SH-SY5Y (cell line): ENCODE measurements around the gene NPAS2.

Experiments
- GATA2 ChIP-seq: IDR thresholded peaks from 2 replicates; pipeline ENCODE4 v1.6.1; 2011; ENCODE audit warnings: mild to moderate bottlenecking, low read depth, low read length
- GATA3 ChIP-seq: IDR thresholded peaks from 2 replicates; pipeline ENCODE4 v1.6.1; 2011; ENCODE audit warnings: low read depth, mild to moderate bottlenecking, low read length, moderate library complexity

- TF ChIP-seq GATA2 (no peak), GATA3 (no peak)
These were observed 104.8 kb downstream of the NPAS2 start for GRCh38 chr2:100924520-100925451.
